ENCODE results near the gene LRRC43.

GRCh38 chr12:122137229-122137628 lies 45.7 kb upstream of the LRRC43 start:
- TF ChIP-seq, protein P1, sequence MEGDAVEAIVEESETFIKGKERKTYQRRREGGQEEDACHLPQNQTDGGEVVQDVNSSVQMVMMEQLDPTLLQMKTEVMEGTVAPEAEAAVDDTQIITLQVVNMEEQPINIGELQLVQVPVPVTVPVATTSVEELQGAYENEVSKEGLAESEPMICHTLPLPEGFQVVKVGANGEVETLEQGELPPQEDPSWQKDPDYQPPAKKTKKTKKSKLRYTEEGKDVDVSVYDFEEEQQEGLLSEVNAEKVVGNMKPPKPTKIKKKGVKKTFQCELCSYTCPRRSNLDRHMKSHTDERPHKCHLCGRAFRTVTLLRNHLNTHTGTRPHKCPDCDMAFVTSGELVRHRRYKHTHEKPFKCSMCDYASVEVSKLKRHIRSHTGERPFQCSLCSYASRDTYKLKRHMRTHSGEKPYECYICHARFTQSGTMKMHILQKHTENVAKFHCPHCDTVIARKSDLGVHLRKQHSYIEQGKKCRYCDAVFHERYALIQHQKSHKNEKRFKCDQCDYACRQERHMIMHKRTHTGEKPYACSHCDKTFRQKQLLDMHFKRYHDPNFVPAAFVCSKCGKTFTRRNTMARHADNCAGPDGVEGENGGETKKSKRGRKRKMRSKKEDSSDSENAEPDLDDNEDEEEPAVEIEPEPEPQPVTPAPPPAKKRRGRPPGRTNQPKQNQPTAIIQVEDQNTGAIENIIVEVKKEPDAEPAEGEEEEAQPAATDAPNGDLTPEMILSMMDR (conservative IDR thresholded peaks at IDR 0.05; ENCODE audit: low read depth, low read length) = peak; percentile 33; the same call in 1 of the 2 replicates
- TF ChIP-seq EZH2phosphoT487 (IDR thresholded peaks at IDR 0.05; ENCODE audit: borderline replicate concordance, low read length) = no peak
